ENCODE results near the gene FGFRL1. TPM values are rescaled to one million over a fixed set of nuclear protein-coding genes. Genes with fewer than 3 reads are reported as not detected.

Gene FGFRL1
- total and polyA plus RNA-seq, 2 of the 13 experiments (the other 11 are each of a cell fraction or from before 2014, with no cell fraction given), result 19.1 to 30.6 TPM

GRCh38 chr4:964346-965025 is 46.9 kb upstream of the FGFRL1 start:
- POLR2A ChIA-PET, result no interaction called here
- CTCF ChIA-PET (ENCODE audit: low intra/inter-chr PET ratio, low total read pairs), result no interaction called here
- Histone ChIP-seq H3K79me2 (ENCODE audit: insufficient read depth, low read length) (no peaks in the 10 kb centered on the region), H3K9ac (ENCODE audit: insufficient read depth, low read depth, low read length) (no peak overlapping the region), H3K4me3 (replicated peaks in 1 of 3; ENCODE audit: insufficient read depth in 1 of 3, low read depth in 2 of 3, low read length in 3 of 3) (no peak overlapping the region), H2AFZ (ENCODE audit: low read length) (no peak overlapping the region), H3K27me3 (ENCODE audit: control insufficient read depth in 1 of 2, insufficient read depth in 2 of 2, low read length in 2 of 2) (no peaks in the 10 kb centered on the region), H3K9me3 (ENCODE audit: low read length) (no peaks in the 10 kb centered on the region), H3K4me2 (ENCODE audit: low read depth, low read length) (no peak overlapping the region), H3K4me1 (ENCODE audit: insufficient read depth, low read length) (no peaks in the 10 kb centered on the region), H4K20me1 (ENCODE audit: insufficient read depth, low read length) (no peaks in the 10 kb centered on the region), H3K36me3 (replicated peaks in 1 of 2; ENCODE audit: control insufficient read depth in 1 of 2, insufficient read depth in 2 of 2, low read length in 2 of 2) (0 out of 5 replicates have a peak, but pooled peaks cover 0 to 1% of the 10 kb centered on the region in 2 experiments), H3K27ac (ENCODE audit: extremely low read length, insufficient read depth, low read length) (no peak overlapping the region)
- in situ Hi-C loops (cut with HindIII; ENCODE audit: extremely low pct_ligation_motif_present, low pct_unique_long_range_greater_than_20kb) (no loop called here), intact Hi-C loops (cut with micrococcal nuclease; ENCODE audit: unreplicated experiment) (no loop called here)
- BruUV-seq (replicated peaks), result no TSS peak
- ATAC-seq (no peak), FAIRE-seq (no peak), DNase-seq (ENCODE audit: low spot score) (no peak)
- 80% methylated on average over 20 of the region's 23 CpGs for WGBS (ENCODE audit: low lambda C conversion rate)
- TF ChIP-seq ZUFSP (CRISPR knock-in tag; IDR thresholded peaks at IDR 0.05; ENCODE audit: borderline replicate concordance) (no peak), PRDM15 (CRISPR knock-in tag; IDR thresholded peaks at IDR 0.05) (no peak), CREB3 (CRISPR knock-in tag; IDR thresholded peaks at IDR 0.05) (no peak), PRMT3 (CRISPR knock-in tag; IDR thresholded peaks at IDR 0.05; ENCODE audit: borderline replicate concordance, low read depth) (no peak), ARNTL (CRISPR knock-in tag; IDR thresholded peaks at IDR 0.05) (no peak), SP2 (CRISPR knock-in tag; IDR thresholded peaks at IDR 0.05) (no peak), NCOA5 (CRISPR knock-in tag; IDR thresholded peaks at IDR 0.05) (no peak), CBX2 (IDR thresholded peaks at IDR 0.05; ENCODE audit: low read depth, low read length) (no peak), CBX2 (CRISPR knock-in tag; IDR thresholded peaks at IDR 0.05; ENCODE audit: low read depth) (no peak), CHD2 (IDR thresholded peaks at IDR 0.05; ENCODE audit: low read depth, low read length) (no peak)
- TF ChIP-seq, protein P1, sequence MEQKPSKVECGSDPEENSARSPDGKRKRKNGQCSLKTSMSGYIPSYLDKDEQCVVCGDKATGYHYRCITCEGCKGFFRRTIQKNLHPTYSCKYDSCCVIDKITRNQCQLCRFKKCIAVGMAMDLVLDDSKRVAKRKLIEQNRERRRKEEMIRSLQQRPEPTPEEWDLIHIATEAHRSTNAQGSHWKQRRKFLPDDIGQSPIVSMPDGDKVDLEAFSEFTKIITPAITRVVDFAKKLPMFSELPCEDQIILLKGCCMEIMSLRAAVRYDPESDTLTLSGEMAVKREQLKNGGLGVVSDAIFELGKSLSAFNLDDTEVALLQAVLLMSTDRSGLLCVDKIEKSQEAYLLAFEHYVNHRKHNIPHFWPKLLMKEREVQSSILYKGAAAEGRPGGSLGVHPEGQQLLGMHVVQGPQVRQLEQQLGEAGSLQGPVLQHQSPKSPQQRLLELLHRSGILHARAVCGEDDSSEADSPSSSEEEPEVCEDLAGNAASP (CRISPR knock-in tag; IDR thresholded peaks at IDR 0.05; ENCODE audit: borderline replicate concordance), result no peak
- TF ChIP-seq, protein P2, sequence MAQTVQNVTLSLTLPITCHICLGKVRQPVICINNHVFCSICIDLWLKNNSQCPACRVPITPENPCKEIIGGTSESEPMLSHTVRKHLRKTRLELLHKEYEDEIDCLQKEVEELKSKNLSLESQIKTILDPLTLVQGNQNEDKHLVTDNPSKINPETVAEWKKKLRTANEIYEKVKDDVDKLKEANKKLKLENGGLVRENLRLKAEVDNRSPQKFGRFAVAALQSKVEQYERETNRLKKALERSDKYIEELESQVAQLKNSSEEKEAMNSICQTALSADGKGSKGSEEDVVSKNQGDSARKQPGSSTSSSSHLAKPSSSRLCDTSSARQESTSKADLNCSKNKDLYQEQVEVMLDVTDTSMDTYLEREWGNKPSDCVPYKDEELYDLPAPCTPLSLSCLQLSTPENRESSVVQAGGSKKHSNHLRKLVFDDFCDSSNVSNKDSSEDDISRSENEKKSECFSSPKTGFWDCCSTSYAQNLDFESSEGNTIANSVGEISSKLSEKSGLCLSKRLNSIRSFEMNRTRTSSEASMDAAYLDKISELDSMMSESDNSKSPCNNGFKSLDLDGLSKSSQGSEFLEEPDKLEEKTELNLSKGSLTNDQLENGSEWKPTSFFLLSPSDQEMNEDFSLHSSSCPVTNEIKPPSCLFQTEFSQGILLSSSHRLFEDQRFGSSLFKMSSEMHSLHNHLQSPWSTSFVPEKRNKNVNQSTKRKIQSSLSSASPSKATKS (CRISPR knock-in tag; IDR thresholded peaks at IDR 0.05), result no peak
- TF ChIP-seq, protein P3, sequence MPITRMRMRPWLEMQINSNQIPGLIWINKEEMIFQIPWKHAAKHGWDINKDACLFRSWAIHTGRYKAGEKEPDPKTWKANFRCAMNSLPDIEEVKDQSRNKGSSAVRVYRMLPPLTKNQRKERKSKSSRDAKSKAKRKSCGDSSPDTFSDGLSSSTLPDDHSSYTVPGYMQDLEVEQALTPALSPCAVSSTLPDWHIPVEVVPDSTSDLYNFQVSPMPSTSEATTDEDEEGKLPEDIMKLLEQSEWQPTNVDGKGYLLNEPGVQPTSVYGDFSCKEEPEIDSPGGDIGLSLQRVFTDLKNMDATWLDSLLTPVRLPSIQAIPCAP (CRISPR knock-in tag; IDR thresholded peaks at IDR 0.05; ENCODE audit: low read depth), result no peak

Data from HepG2 (cell line).